HG02885 (cell line): Measurements from ENCODE around the gene PDCD7.
"Not testable (repeated sequence)": the region's sequence is repeated elsewhere in the genome, so short reads cannot be mapped to it uniquely, and the experiment has no call there.

Experiments used
- ATAC-seq: cut with Tn5 transposase; IDR thresholded peaks from one replicate; pipeline ENCODE4 v1.9.1; 2021; ENCODE audit warnings: mild to moderate bottlenecking; ENCODE audit not compliant: unreplicated experiment, poor library complexity

PDCD7 gene

GRCh38 chr15:65093793-65094170, 39.8 kb downstream of the PDCD7 start:
- not testable (repeated sequence) for ATAC-seq

- ATAC-seq: no peak
These were observed 40.5 kb downstream of the PDCD7 start for GRCh38 chr15:65092911-65093792.

- ATAC-seq: no peak
These were observed 41.5 kb downstream of the PDCD7 start for GRCh38 chr15:65091946-65092770.

GRCh38 chr15:65089206-65089824, 44.3 kb downstream of the PDCD7 start:
- no peak for ATAC-seq

- ATAC-seq: no peak
These were observed 45.0 kb downstream of the PDCD7 start for GRCh38 chr15:65088643-65089021.

GRCh38 chr15:65087873-65088642, 45.5 kb downstream of the PDCD7 start:
- ATAC-seq: no peak

- ATAC-seq: no peak
These were observed 46.2 kb downstream of the PDCD7 start for GRCh38 chr15:65087411-65087810.

GRCh38 chr15:65086680-65087111, 46.9 kb downstream of the PDCD7 start:
- ATAC-seq: no peak

GRCh38 chr15:65085990-65086679, 47.5 kb downstream of the PDCD7 start:
- ATAC-seq: no peak

GRCh38 chr15:65085207-65085753, 48.3 kb downstream of the PDCD7 start:
- no peak for ATAC-seq

GRCh38 chr15:65084500-65085206, 49.0 kb downstream of the PDCD7 start:
- no peak for ATAC-seq

- ATAC-seq: no peak
These were observed 50.3 kb downstream of the PDCD7 start for GRCh38 chr15:65083262-65083701.

GRCh38 chr15:65082303-65082953, 51.2 kb downstream of the PDCD7 start:
- no peak for ATAC-seq

- no peak for ATAC-seq
These were observed 51.9 kb downstream of the PDCD7 start for GRCh38 chr15:65081758-65082157.

GRCh38 chr15:65081270-65081669, 52.3 kb downstream of the PDCD7 start:
- ATAC-seq: no peak

- no peak for ATAC-seq
These were observed 54.0 kb downstream of the PDCD7 start for GRCh38 chr15:65079580-65079979.

GRCh38 chr15:65077981-65078352, 55.6 kb downstream of the PDCD7 start:
- ATAC-seq: no peak

GRCh38 chr15:65077291-65077980, 56.2 kb downstream of the PDCD7 start:
- no peak for ATAC-seq
